ENCODE data around the gene TIGD6.
"Not testable (repeated sequence)": the region's sequence is repeated elsewhere in the genome, so short reads cannot be mapped to it uniquely, and the experiment has no call there.

TIGD6 gene

GRCh38 chr5:149966946-149967345, 33.5 kb downstream of the TIGD6 start:
- FAIRE-seq, result no peak

- no peak for FAIRE-seq
Measured at GRCh38 chr5:149963729-149964128, 36.7 kb downstream of the TIGD6 start.

- no peak for FAIRE-seq
Measured at GRCh38 chr5:149962601-149963300, 37.7 kb downstream of the TIGD6 start.

GRCh38 chr5:149961957-149962409, 38.5 kb downstream of the TIGD6 start:
- no peak for FAIRE-seq

- no peak for FAIRE-seq
Measured at GRCh38 chr5:149961186-149961685, 39.2 kb downstream of the TIGD6 start.

- FAIRE-seq, result no peak
Measured at GRCh38 chr5:149960272-149961185, 39.9 kb downstream of the TIGD6 start, which contains the start of gene SLC26A2. Gene SLC26A2 (plus strand): TSS chr5:149960758. CDS start chr5:149977653, 16,895 bp downstream.

- FAIRE-seq, result no peak
Measured at GRCh38 chr5:149959406-149960236, 40.8 kb downstream of the TIGD6 start.

- no peak for FAIRE-seq
Measured at GRCh38 chr5:149957855-149958254, 42.6 kb downstream of the TIGD6 start.

- FAIRE-seq, result no peak
Measured at GRCh38 chr5:149956685-149957084, 43.8 kb downstream of the TIGD6 start.

- no peak for FAIRE-seq
Measured at GRCh38 chr5:149954798-149955197, 45.7 kb downstream of the TIGD6 start.

GRCh38 chr5:149953436-149954121, 46.9 kb downstream of the TIGD6 start:
- FAIRE-seq, result no peak

GRCh38 chr5:149951138-149951749, 49.2 kb downstream of the TIGD6 start:
- no peak for FAIRE-seq

GRCh38 chr5:149948993-149949392, 51.5 kb downstream of the TIGD6 start:
- no peak for FAIRE-seq

- no peak for FAIRE-seq
Measured at GRCh38 chr5:149946118-149946517, 54.3 kb downstream of the TIGD6 start.

- no peak for FAIRE-seq
Measured at GRCh38 chr5:149944666-149945065, 55.8 kb downstream of the TIGD6 start, which contains the start of gene PDE6A. Gene PDE6A (minus strand): TSS chr5:149944793. CDS start chr5:149944673, 120 bp downstream.

- not testable (repeated sequence) for FAIRE-seq
Measured at GRCh38 chr5:149943177-149943949, 57.1 kb downstream of the TIGD6 start.
